HUES48 (cell line): ENCODE data around the gene OPCML.

ENCODE experiments used
- H3K27ac ChIP-seq: one replicate; pipeline ENCODE4 v1.7.0; 2013; ENCODE audit warnings: low read depth, low read length, inconsistent platforms
- H3K27me3 ChIP-seq: 2 replicates; pipeline ENCODE4 v1.6.1; 2013; ENCODE audit warnings: mild to moderate bottlenecking, low read length; ENCODE audit not compliant: control insufficient read depth, insufficient read depth
- H3K36me3 ChIP-seq: 2 replicates; pipeline ENCODE4 v1.6.1; 2013; ENCODE audit warnings: low read length; ENCODE audit not compliant: control insufficient read depth, insufficient read depth
- H3K4me1 ChIP-seq: 2 replicates; pipeline ENCODE4 v1.6.1; 2013; ENCODE audit warnings: mild to moderate bottlenecking, low read length; ENCODE audit not compliant: control insufficient read depth, insufficient read depth
- H3K4me3 ChIP-seq: 2 replicates; pipeline ENCODE4 v1.5.1; 2013; ENCODE audit warnings: mild to moderate bottlenecking, low read depth, low read length
- H3K9ac ChIP-seq: 2 replicates; pipeline ENCODE4 v1.6.1; 2013; ENCODE audit warnings: mild to moderate bottlenecking, low read depth, low read length, moderate library complexity
- H3K9me3 ChIP-seq: 2 replicates; pipeline ENCODE4 v1.6.1; 2013; ENCODE audit warnings: low read length; ENCODE audit not compliant: control insufficient read depth, insufficient read depth

OPCML gene

GRCh38 chr11:133053124-133053776 lies 479.1 kb downstream of the OPCML start:
- H3K4me1 ChIP-seq = peaks cover 28% of the 10 kb centered on the region
- H3K36me3 ChIP-seq = no peaks in the 10 kb centered on the region
- H3K27me3 ChIP-seq = 0 out of 2 replicates have a peak, but pooled peaks cover 3% of the 10 kb centered on the region
- no peaks in the 10 kb centered on the region for H3K9me3 ChIP-seq
- H3K4me3 ChIP-seq = no peak overlapping the region
- H3K27ac ChIP-seq = no peak overlapping the region
- H3K9ac ChIP-seq = no peak overlapping the region

- H3K4me3 ChIP-seq = no peak overlapping the region
- H3K27me3 ChIP-seq = no peaks in the 10 kb centered on the region
- no peak overlapping the region for H3K9ac ChIP-seq
- H3K27ac ChIP-seq = no peak overlapping the region
- H3K36me3 ChIP-seq = no peaks in the 10 kb centered on the region
- no peaks in the 10 kb centered on the region for H3K9me3 ChIP-seq
- H3K4me1 ChIP-seq = peaks cover 35% of the 10 kb centered on the region
These were observed 479.8 kb downstream of the OPCML start for GRCh38 chr11:133052537-133052936.

- Histone ChIP-seq H3K9ac (no peak overlapping the region), H3K27me3 (no peaks in the 10 kb centered on the region), H3K4me3 (no peak overlapping the region), H3K9me3 (no peaks in the 10 kb centered on the region), H3K4me1 (peaks cover 37% of the 10 kb centered on the region), H3K27ac (no peak overlapping the region), H3K36me3 (no peaks in the 10 kb centered on the region)
These were observed 482.9 kb downstream of the OPCML start for GRCh38 chr11:133049244-133050019.

GRCh38 chr11:133048270-133048669 lies 484.0 kb downstream of the OPCML start:
- no peak overlapping the region for H3K9ac ChIP-seq
- no peaks in the 10 kb centered on the region for H3K9me3 ChIP-seq
- no peaks in the 10 kb centered on the region for H3K27me3 ChIP-seq
- no peak overlapping the region for H3K4me3 ChIP-seq
- H3K36me3 ChIP-seq = no peaks in the 10 kb centered on the region
- H3K27ac ChIP-seq = no peak overlapping the region
- peaks cover 37% of the 10 kb centered on the region for H3K4me1 ChIP-seq

GRCh38 chr11:133047771-133048115 lies 484.6 kb downstream of the OPCML start:
- H3K4me1 ChIP-seq = peaks cover 37% of the 10 kb centered on the region
- H3K4me3 ChIP-seq = no peak overlapping the region
- no peak overlapping the region for H3K27ac ChIP-seq
- no peaks in the 10 kb centered on the region for H3K9me3 ChIP-seq
- no peaks in the 10 kb centered on the region for H3K36me3 ChIP-seq
- H3K9ac ChIP-seq = no peak overlapping the region
- no peaks in the 10 kb centered on the region for H3K27me3 ChIP-seq

GRCh38 chr11:133047036-133047770 lies 485.1 kb downstream of the OPCML start:
- H3K36me3 ChIP-seq = no peaks in the 10 kb centered on the region
- H3K4me3 ChIP-seq = no peak overlapping the region
- H3K27me3 ChIP-seq = no peaks in the 10 kb centered on the region
- no peak overlapping the region for H3K9ac ChIP-seq
- peaks cover 36% of the 10 kb centered on the region for H3K4me1 ChIP-seq
- no peaks in the 10 kb centered on the region for H3K9me3 ChIP-seq
- no peak overlapping the region for H3K27ac ChIP-seq

GRCh38 chr11:133046252-133046651 lies 486.0 kb downstream of the OPCML start:
- Histone ChIP-seq H3K27me3 (no peaks in the 10 kb centered on the region), H3K4me3 (no peak overlapping the region), H3K9me3 (no peaks in the 10 kb centered on the region), H3K4me1 (peaks cover 26% of the 10 kb centered on the region), H3K9ac (no peak overlapping the region), H3K27ac (no peak overlapping the region), H3K36me3 (no peaks in the 10 kb centered on the region)

GRCh38 chr11:133041928-133042882 lies 490.1 kb downstream of the OPCML start:
- Histone ChIP-seq H3K27ac (no peak overlapping the region), H3K9ac (no peak overlapping the region), H3K9me3 (no peaks in the 10 kb centered on the region), H3K27me3 (no peaks in the 10 kb centered on the region), H3K36me3 (no peaks in the 10 kb centered on the region), H3K4me1 (peaks cover 7% of the 10 kb centered on the region), H3K4me3 (no peak overlapping the region)

- peaks cover 7% of the 10 kb centered on the region for H3K4me1 ChIP-seq
- H3K36me3 ChIP-seq = no peaks in the 10 kb centered on the region
- H3K4me3 ChIP-seq = no peak overlapping the region
- H3K27me3 ChIP-seq = no peaks in the 10 kb centered on the region
- H3K27ac ChIP-seq = peak overlapping the region; percentile 37
- no peak overlapping the region for H3K9ac ChIP-seq
- H3K9me3 ChIP-seq = no peaks in the 10 kb centered on the region
These were observed 491.1 kb downstream of the OPCML start for GRCh38 chr11:133041181-133041580.

- peak overlapping the region; percentile 37 for H3K27ac ChIP-seq
- H3K27me3 ChIP-seq = no peaks in the 10 kb centered on the region
- no peak overlapping the region for H3K9ac ChIP-seq
- H3K36me3 ChIP-seq = no peaks in the 10 kb centered on the region
- no peaks in the 10 kb centered on the region for H3K9me3 ChIP-seq
- peaks cover 7% of the 10 kb centered on the region for H3K4me1 ChIP-seq
- H3K4me3 ChIP-seq = no peak overlapping the region
These were observed 491.9 kb downstream of the OPCML start for GRCh38 chr11:133040289-133040900.
